22Rv1 (cell line): ENCODE measurements around the gene KIF23.

Source experiments
- H3K27ac ChIP-seq: fragments of 450-650 bp; 2 replicates; pipeline ENCODE4 v1.5.1; 2017
- CTCF ChIP-seq: fragments of 450-650 bp; IDR thresholded peaks from 2 replicates; pipeline ENCODE4 v1.5.1; 2017; ENCODE audit warnings: mild to moderate bottlenecking
- ZFX ChIP-seq: fragments of 450-650 bp; IDR thresholded peaks from 2 replicates; pipeline ENCODE4 v1.6.1; 2017; ENCODE audit warnings: antibody characterized with exemption, borderline replicate concordance

KIF23 gene

DNA sequence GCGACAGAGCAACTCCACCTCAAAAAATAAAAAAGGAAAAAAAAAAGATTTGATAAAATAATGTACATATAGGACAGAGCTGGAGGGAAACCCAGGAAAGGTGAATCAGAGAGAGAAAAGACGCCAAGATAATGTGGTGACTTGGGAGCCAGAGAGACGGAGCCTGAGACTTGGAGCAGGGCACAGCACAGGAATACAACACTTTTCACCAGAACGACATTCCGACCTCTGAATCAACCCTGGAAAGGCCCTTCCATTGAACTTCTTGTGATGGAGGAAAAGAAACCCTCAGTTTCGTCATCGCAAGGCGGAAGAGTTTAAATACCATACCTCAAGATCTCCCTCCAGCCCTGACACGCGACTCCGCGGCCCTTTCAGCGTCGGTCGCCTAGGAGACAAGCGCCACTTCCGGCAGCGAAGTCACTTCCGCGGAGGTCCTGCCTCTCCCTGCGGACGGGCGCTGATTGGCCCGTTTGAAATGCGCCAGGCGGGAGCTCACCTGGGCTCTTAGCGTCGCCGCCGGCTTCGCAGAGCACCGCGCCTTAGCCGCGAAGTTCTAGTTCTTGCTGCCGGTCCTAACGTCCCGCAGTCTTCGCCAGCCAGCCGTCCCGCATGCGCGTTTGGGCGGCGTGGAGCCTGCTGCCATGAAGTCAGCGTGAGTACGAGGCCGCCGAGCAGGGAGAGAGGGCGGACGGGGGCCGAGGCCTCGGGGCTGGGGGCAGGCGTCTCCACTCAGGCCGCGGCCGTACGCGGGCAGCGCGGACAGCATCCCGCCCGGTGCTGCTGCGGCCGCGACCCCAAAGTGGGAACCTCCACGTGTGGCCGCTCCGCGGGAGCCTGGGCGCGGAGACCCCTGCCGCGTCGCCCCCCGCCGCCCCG is at the start of gene KIF23:
Gene KIF23, plus strand, starts transcription at position 528 of the 879 bp plus-strand sequence. Its CDS starts 117 bp downstream, at position 645.
- TF ChIP-seq ZFX (no peak), CTCF (no peak)

GRCh38 chr15:69367236-69367635 is 46.9 kb upstream of the KIF23 start:
- TF ChIP-seq ZFX (no peak), CTCF (no peak)
- no peak overlapping the region for H3K27ac ChIP-seq

More for the DNA sequence above, at the start of gene KIF23:
- H3K27ac ChIP-seq = peak within 1 kb of the TSS; percentile 87

DNA sequence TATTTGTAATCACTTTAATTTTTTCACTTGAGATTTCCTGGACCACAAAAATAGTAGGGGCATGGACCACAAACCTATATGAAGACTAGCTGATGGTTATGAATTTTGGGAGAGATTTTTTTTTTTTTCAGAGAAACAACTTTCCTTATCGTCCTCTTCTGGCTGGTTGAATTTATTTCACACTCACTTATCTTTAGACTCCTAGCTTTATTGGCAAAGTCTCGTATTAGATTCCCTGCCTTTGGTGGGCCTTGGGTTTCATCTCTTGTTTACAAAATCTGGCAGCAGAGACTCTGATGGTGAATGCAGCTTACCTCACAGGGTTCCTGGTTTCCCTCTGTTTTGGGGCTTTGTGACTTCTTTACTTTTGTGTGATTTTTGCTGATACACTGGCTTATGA is 44.5 kb upstream of the KIF23 start:
- H3K27ac ChIP-seq = no peak overlapping the region
- no peak for TF ChIP-seq ZFX
- no peak for TF ChIP-seq CTCF

- no peak for TF ChIP-seq CTCF
- TF ChIP-seq ZFX = no peak
- H3K27ac ChIP-seq = no peak overlapping the region
These were observed 40.7 kb upstream of the KIF23 start for GRCh38 chr15:69373406-69373805.

- TF ChIP-seq CTCF (no peak), ZFX (no peak)
- no peak overlapping the region for H3K27ac ChIP-seq
These were observed 38.9 kb upstream of the KIF23 start for GRCh38 chr15:69375151-69375790.

DNA sequence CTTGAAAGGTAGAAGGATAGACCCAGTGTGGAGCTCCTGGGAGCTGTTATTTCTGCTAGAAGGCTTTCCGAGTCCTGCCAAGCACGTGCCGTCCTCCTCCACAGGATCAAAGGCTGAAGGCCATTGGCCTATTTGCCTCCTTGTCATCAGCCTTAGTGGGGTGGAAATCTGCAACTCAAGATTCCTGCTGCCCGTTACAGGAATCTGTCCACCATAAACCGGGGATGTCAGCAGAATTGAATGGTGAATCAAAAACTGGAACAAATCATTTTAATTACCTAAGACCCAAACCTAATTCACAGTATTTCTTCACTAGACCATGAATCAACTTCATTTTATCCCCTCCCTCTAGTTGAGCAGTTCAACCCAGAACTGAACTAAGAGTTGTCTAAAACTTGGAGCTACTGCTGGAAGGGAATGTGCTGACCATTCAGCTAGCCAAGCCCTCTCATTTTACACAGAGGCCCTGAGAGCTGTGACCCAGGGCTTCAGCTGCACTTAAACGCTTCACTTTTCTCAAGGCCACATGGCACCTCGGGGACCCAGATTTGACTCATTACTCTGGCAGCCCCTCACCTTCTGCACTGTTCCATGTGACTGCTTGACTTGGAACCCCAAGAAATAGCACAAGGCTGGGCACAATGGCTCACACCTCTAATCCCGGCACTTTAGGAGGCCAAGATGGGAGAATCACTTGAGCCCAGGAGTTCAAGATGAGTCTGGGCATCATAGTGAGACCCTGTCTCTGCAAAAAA is 36.8 kb upstream of the KIF23 start:
- TF ChIP-seq CTCF (no peak), ZFX (no peak)
- H3K27ac ChIP-seq = no peak overlapping the region
